Ammon's horn (tissue), 1 donor: Measurements from ENCODE around the gene STK31.
"Not testable (repeated sequence)": the region's sequence is repeated elsewhere in the genome, so short reads cannot be mapped to it uniquely, and the experiment has no call there.

ENCODE experiments used
- DNase-seq: peaks from one replicate; pipeline ENCODE4 v3.0.0-alpha.2; 2016; ENCODE audit warnings: low spot score

Gene STK31

DNA sequence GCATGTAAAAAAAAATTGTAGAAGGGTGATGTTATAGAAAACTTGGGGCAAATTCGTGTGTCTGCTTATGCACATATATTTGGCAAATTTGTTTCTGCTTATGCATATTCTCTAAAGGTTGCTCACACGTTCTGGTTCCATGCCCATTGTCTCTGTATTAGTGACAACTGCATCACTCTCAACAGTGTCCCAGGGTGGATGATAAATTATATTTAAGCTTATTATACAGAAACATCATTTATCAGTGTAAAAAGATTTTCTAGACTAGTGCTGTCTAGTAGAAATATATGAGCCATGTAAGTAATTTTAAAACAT is 4.1 kb downstream of the STK31 start:
- no peak for DNase-seq

DNA sequence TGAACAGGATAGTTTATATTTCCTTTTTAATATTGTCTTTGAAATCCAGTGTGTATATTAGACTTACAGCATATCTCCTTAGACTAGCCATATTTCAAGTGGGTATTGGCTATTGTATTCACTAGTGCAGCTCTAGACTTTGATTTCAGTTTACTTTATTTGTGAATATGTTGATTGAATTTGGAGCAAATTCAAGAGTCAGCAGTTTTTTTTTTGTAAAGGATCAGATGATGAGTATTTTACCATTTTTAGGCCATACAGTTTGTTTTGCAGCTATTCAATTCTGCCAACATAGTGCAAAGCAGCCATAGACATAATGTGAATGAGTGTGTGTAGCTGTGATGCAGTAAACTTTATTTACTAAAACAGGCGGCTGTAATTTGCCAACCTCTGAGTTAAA is 4.6 kb downstream of the STK31 start:
- no peak for DNase-seq

DNA sequence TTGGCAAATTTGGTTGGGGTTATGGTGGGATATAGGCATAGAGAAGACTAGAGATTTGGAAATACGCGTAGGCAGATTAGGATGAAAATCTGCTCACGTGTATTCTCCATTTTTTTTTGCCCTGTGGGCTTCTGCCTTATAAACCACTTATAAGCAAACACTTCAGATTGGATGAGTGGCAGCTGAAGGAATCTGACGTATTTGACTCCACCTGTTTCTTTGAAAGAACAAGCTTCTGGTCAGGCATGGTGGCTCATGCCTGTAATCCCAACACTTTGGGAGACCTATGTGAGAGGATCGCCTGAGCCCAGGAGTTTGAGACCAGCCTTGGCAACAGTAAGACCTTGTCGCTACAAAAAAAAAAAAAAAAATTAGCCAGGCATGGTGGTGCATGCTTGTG is 5.1 kb downstream of the STK31 start:
- no peak for DNase-seq

DNA sequence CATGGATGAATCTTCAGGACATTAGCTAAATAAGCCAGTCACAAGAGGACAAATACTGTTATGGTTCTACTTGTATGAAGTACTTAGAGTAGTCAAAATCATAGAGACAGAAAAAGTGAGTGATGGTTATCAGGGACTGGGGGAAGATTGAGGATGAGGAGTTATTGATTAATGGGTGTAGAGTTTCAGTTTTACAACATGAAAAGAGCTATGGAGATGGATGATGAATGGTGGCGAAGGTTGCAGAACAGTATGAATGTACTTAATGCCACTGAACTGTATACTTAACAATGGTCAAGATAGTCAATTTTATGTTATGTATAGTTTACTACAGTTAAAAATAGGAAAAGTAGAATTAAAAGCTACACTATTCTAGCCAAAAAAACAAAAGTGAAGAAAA is 7.8 kb downstream of the STK31 start:
- no peak for DNase-seq

DNA sequence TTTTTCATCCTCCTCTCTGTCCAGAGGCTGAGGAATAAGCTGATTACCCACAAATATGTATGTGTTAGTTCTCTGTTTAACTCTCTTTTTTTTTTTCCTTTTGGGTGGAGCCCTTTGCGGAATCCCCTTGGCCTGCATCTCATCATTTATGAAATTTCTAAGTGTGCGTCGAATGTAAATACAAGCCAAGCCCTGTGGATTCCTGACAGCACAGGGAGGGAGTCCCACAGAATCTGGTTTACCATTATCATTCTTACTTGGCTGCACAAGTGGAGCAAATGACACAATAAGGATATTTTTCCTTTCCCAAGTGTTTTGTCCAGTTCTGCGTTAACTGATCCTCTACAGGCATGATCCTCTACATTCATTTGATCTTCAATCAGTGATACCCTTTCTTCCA is 11.4 kb downstream of the STK31 start:
- DNase-seq, result no peak

DNA sequence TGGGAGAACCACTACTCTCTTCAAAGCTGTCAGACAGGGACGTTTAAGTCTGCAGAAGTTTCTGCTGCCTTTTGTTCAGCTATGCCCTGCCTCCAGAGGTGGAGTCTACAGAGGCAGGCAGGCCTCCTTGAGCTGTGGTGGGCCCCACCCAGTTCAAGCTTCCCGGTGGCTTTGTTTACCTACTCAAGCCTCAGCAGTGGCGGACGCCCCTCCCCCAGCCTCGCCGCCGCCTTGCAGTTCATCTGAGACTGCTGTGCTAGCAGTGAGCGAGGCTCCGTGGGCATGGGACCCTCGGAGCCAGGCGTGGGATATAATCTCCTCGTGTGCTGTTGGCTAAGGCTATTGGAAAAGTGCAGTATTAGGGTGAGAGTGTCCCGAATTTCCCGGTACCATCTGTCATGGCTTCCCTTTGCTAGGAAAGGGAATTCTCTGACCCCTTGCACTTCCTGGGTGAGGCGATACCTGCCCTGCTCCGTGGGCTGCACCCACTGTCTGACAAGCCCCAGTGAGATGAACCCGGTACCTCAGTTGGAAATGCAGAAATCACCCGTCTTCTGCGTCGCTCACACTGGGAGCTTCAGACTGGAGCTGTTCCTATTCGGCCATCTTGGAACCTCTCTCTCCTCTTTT is 12.7 kb downstream of the STK31 start:
- DNase-seq, result not testable (repeated sequence)

DNA sequence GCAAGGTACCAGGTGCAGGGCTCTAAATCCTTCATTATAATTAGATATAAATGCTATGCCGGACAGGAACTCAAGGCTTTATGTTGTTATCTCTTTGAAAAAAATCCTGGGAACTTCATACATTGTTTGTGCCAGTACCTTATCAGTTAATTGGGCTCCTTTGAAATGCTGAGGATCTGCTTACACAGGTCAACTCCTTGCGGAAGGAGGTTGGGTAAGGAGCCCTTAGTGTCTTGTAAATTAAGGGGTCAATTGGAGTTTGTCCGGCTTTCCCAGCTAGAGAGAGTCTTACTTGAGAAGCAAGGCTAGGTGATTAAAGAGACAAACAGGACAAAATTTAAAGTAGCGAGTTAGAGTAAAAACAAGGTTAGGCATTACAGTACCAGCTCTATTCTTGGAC is 14.1 kb downstream of the STK31 start:
- DNase-seq, result not testable (repeated sequence)

DNA sequence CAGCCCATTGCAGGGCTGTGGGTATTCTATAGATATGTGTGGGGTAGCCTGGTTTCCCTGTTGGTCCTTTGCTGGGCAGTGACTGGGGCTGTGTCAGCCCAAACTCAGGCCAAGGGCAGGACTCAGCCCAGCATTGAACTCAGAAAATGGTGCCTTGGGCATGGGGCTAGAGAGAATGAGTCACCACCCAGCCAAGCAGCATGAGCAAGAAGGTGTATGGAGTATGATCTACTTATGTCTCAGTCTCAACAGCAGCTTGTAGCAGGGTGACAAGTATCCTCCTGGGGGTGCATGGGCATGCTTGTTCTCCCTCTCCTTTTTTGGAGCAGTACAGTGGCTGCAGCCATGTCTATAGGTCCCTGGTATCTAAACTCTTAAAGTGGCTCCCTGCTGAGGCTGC is 32.0 kb downstream of the STK31 start:
- DNase-seq, result no peak

DNA sequence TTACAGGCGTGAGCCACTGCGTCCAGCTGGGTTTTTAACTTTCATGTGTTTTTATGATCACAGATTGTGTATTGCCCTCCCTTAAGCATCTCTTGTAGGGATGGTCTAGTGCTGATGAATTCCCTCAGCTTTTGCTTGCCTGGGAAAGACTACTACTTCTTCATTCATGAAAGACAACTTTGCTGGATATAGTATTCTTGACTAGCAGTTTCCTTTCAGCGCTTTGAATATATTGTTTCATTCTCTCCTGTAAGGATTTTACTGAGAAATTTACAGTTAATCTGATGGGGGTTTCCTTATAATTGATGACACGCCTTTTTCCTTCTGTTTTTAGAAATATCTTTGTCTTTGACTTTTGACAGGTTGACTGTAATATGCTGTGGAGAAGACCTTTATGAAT is 33.2 kb downstream of the STK31 start:
- DNase-seq, result no peak

DNA sequence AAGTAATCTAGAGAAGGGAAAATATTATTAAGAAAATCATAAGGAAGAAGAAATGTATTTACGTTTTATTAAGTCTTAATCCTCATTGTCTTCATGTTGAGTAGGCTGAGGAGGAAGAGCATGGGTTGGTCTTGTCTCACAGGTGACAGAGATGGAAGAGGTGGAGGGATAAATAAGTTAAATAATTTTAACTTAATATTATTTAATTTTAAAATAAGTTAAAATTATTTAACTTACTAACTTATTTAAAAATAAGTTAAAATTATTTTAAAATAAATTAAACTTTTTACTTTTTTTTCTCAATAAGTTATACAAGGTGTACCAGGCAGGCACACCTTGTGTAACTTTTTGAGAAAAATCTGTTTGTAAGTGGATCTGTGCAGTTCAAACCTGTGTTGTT is 36.6 kb downstream of the STK31 start:
- DNase-seq, result no peak

DNA sequence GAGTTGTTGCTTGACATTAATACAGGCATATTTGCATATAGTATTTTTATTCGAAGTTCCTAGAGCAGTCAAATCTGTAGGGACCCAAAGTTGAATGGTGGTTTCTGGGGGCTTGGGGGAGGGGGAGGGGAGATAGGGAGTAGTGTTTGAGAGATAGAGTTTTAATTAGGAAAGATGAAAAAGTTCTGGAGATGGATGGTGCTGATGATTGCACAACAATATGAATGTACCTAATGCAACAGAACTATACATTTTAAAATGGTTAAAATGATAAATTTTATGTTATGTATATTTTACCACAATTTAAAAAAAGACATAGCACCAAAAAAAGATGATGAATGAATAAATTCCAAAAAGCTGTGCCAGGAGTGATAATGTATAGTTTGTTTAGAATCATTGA is 41.8 kb downstream of the STK31 start:
- no peak for DNase-seq

DNA sequence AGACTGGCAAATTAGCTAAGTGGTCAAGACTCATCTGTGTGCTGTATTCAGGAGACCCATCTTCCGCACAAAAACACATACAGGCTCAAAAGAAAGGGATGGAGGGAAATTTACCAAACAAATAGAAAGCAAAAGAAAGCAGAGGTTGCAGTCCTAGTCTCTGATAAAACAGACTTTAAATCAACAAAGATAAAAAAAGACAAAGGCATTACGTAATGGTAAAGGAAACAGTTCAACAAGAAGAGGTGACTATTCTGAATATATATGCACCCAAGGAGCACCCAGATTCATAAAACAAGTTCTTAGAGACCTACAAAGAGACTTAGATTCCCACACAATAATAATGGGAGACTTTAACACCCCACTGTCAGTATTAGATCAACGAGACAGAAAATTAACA is 48.8 kb downstream of the STK31 start:
- DNase-seq, result not testable (repeated sequence)

DNA sequence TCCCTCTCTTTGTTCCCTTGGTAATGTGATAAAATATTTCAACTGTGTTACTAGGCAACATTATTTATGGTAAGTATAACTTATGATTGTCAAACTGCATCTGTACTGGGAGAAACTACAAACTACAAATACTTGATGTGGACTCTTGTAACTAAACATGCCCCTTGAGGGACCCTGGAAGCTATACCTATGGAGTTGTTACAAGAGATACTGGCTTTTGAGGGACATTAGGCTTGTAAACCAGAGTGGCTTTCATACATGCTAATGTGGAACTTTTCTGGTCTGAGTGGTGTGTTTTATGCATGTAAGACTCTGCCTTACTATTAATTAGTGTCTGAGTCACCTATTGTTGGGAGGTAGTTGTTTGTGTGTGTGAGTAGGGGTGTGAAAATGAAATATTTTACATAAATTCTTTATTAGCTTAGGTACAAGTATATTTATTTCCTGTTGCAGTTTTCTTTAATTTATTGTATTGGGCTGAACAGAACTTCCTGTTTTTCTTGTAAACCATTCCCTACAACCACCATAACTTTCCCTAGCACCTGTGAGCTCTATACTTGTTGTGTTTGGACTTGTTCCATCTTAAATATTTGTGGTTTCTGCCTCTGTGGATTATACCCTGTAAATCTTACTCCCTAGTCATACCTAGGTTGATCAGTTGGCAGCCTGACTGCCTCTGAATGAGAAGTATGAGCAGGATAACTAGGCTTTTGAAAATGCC is 49.8 kb downstream of the STK31 start:
- no peak for DNase-seq

DNA sequence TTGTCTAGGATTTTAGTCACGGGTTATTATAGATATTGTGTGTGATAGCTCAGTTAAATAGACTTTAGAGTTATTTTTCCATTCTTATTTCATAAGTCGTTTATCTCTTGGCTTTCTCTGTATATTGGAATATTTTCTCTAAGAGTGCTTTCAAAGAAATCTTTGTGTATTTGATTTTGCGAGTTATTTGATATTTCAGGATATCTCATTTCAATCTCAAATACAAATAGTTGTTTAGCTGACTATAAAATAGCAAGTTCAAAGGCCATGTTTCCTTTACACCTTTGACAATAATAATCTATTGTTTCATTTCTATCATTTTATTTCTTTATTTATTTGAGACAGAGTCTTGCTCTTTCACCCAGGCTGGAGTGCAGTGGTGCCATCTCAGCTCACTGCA is 55.9 kb downstream of the STK31 start:
- DNase-seq, result no peak

DNA sequence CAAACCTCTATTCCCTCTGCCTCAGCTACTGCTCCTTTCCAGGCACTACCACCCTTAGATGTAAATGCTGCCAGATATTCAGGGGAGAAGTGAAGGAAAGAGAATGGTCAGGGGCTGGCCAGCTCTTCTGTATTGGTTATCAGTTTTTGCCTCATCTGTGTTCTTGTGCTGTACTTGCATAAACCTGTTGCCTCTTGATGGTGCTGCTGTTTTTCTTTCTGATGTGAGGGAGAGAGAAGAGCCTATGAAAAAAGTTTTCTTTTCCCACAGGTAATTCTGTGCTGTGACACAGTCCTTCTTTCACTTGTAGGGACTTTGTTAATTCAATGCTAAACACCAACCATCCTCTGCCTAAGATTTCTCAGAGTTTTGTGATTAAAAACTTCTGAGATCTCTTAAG is 57.5 kb downstream of the STK31 start:
- no peak for DNase-seq

DNA sequence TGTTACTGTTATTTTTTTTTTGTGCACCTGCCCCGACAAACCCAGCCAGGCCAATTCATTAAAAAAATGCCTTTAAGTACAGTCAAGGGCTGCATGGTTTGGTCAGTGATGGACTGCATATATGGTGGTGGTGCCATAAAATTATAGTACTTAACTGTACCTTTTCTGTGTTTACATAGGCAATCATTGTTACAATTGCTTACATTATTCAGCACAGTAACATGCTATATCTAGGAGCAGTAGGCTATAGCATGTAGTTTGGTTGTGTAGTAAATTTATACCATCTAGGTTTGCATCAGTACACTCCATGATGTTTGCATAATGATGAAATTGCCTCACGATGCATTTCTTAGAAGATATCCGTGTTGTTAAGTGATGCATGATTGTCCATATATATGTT is 58.0 kb downstream of the STK31 start:
- DNase-seq, result no peak

DNA sequence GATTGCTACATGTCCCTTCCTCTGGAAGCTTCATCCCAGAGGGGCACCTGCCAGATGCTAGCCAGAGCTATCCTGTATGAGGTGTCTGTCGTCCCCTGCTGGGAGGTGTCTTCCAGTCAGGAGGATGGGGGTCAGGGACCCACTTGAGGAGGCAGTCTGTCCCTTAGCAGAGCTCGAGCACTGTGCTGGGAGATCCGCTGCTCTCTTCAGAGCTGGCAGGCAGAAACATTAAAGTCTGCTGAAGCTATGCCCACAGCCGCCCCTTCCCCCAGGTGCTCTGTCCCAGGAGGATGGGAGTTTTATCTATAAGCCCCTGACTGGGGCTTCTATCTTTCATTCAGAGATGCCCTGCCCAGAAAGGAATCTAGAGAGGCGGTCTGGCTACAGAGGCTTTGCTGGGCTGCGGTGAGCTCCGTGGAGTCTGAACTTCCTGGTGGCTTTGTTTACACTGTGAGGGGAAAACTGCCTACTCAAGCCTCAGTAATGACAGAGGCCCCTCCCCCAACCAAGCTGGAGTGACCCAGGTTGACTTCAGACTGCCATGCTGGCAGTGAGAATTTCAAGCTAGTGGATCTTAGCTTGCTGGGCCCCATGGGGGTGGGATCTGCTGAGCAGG is 69.3 kb downstream of the STK31 start:
- not testable (repeated sequence) for DNase-seq

DNA sequence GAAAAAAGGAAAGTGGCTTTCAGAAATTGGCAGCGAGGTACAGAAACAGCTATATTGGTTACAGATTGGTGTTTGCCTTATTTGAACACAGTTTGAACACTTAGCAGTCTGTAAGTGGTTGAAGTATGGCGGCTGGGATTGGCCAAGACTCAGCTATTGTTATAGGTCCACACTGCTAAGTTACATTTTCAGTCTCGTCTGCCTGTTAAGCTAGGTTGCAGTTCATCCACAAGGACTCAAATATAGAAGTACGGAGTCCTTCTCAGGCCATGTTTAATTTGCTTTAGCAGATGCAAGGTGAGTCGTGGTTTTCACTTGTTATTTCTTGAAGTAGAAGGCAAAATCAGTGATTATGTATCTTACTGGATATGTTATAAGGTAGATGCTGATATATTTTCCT is 73.1 kb downstream of the STK31 start:
- no peak for DNase-seq

DNA sequence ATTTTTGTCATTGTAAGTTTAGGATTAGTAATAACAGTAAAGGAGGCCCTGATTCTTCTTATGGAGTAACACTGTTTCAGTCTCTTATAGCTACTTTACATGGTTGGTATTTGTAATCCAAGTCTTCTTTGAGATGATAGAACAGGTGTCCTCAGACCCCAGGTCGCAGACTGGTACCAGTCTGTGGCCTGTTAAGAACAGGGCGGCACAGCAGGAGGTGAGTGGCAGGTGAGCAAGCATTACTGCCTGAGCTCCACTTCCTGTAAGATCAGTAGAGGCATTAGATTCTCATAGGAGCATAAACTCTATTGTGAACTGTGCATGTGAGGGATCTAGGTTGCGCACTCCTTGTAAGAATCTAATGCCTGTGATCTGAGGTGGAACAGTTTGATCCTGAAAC is 77.3 kb downstream of the STK31 start:
- no peak for DNase-seq

DNA sequence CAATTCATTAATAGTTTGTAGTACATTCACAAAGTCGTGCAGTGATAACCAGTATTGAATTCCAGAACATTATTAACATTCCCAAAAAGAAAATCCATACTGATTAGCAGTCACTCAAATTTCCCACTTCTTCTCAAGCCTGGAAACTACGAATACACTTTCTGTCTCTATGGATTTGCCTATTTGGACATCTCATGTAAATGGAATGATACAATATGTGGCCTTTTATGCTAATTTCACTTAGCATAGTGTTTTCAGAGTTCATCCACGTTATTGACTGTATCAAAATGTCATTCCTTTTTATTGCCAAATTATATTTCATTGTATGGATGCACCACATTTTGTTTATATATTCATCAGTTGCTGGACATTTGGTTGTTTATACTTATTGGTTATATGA is 78.8 kb downstream of the STK31 start:
- no peak for DNase-seq

DNA sequence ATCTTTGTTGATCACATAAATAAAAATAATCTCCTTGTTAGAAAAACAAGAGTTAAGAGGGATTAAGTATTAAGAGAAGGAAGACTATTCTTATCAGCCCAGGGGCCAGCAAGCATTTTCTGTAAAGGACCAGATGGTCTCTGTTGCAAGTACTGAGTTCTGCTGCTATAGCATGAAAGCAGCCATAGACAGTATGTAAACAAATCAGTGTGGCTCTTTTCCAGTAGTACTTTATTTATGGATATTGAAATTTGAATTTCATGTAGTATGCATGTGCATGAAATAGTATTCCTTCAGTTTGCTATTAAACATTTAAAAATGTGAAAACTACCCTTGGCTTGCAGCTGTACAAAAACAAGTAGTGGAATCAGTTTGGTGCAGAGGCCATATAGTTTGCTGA is 81.7 kb downstream of the STK31 start:
- DNase-seq, result no peak

DNA sequence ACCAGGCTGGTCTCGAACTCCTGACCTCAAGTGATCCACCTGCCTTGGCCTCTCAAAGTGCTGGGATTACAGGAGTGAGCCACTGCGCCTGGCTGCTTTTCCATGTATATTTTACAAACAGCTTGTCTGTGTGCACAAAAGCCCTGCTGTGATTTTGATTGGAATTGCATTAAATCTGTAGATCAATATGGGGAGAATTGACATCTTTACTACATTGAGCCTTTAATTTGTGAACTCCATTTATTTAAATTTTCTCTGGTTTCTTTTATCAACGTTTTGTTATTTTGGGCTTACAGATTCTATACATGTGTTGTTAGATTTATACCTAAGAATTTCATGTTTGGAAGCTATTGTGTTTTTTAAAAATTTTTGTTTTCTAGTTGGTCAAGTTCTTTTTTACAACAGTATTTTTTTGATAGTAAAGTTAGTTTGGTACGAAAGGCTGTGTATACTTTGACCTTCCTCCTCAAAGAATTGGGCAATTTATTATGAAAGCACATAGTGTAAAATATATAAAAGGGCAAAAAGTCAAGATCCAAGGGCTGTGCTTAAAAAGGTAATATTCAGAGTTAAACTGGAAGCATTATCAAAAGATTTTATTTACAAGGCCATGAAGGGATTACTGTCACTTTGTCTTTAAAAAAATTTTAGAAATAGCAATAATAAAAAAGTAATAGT is 92.8 kb downstream of the STK31 start:
- no peak for DNase-seq

DNA sequence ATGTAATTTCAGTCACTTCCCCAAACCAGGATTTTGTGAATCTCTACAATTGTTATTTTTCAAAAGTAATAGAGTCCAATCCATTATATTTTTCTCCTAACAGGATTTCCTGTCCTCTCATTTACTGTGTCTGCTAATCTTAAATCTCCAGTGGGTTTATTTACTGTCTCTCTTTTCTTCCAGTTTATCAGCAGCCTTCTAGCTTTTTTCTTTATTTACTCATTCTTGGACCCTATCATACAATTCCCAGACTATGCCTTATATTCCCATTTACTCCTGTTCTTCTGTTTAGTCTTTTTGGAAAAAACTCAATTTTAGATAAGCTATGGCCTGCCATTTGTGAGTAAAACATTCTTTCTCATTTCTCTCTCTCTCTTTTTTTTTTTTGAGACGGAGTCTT is 94.7 kb downstream of the STK31 start:
- DNase-seq, result no peak
